GM12878 (cell line): Measurements from ENCODE around the gene GAL3ST2. TPM values are rescaled to one million over a fixed set of nuclear protein-coding genes. Genes with fewer than 3 reads are reported as not detected.

Source experiments
- ATAC-seq: fragments of 200-7000 bp; cut with Tn5 transposase; 3 replicates; pipeline ENCODE4 v1.9.1; 2020; ENCODE audit warnings: mild to moderate bottlenecking, moderate library complexity
- BruUV-seq: library from RNA; stranded (reverse); fragments of 400-500 nt; replicated peaks from 2 replicates; lab custom pipeline; 2021; lab: Mats Ljungman, UMichigan
- CTCF ChIA-PET: fragments of 300-600 bp; sonication (Branson Sonifier 250); formaldehyde crosslinking; extraction: SDS; loops from one replicate; lab custom pipeline; 2021; ENCODE audit warnings: inconsistent platforms; lab: Yijun Ruan, JAX
- POLR2A ChIA-PET: fragments of 350-600 bp; formaldehyde crosslinking; extraction: SDS; loops from one replicate; lab custom pipeline; 2021; ENCODE audit warnings: inconsistent platforms; lab: Charles Lee
- RAD21 ChIA-PET: fragments of 300-600 bp; sonication (Branson Sonifier 250); formaldehyde crosslinking; loops from one replicate; lab custom pipeline; 2023; ENCODE audit warnings: antibody characterized with exemption; ENCODE audit not compliant: unreplicated experiment; lab: Charles Lee
- SMC1A ChIA-PET: fragments of 300-600 bp; sonication (Branson Sonifier 250); formaldehyde crosslinking; loops from one replicate; lab custom pipeline; 2023; ENCODE audit not compliant: unreplicated experiment, uncharacterized antibody; lab: Charles Lee
- DNase-seq: peaks from one replicate; pipeline ENCODE4 v3.0.0-alpha.2; 2011; ENCODE audit warnings: low read depth, low spot score
- FAIRE-seq: peaks from 3 replicates; lab custom pipeline; 2011; peaks lifted over from hg19 to GRCh38; lab: Jason Lieb, UNC
- H2AFZ ChIP-seq: 2 replicates; pipeline ENCODE4 v1.6.0; 2011; ENCODE audit warnings: low read depth, low read length, control low read depth; ENCODE audit not compliant: control insufficient read depth
- H3K27ac ChIP-seq: 2 replicates; pipeline ENCODE4 v1.5.1; 2011; ENCODE audit warnings: control low read depth; ENCODE audit not compliant: control insufficient read depth, insufficient read depth
- H3K27me3 ChIP-seq, 2 experiments: replicated peaks in 1 of 2; 2 replicates each; pipeline versions ENCODE4 v1.6.0 to v1.6.1; 2011; ENCODE audit warnings: low read length in 1 of 2; ENCODE audit not compliant: control insufficient read depth in 2 of 2, insufficient read depth in 2 of 2
- H3K36me3 ChIP-seq, 2 experiments: 2 replicates each; pipeline ENCODE4 v1.5.1; 2011; ENCODE audit warnings: low read length in 1 of 2; ENCODE audit not compliant: control insufficient read depth in 2 of 2, insufficient read depth in 2 of 2
- H3K4me1 ChIP-seq: 2 replicates; pipeline ENCODE4 v1.6.1; 2011; ENCODE audit warnings: mild to moderate bottlenecking, low read length, moderate library complexity, mixed read lengths; ENCODE audit not compliant: control insufficient read depth, insufficient read depth
- H3K4me2 ChIP-seq: 2 replicates; pipeline ENCODE4 v1.6.0; 2011; ENCODE audit warnings: control low read depth; ENCODE audit not compliant: control insufficient read depth, insufficient read depth
- H3K4me3 ChIP-seq: fragments of 200-600 bp; sonication (generic); 2 replicates; pipeline ENCODE4 v1.5.1; 2016
- H3K79me2 ChIP-seq: 2 replicates; pipeline ENCODE4 v1.6.0; 2011; ENCODE audit warnings: low read length; ENCODE audit not compliant: control insufficient read depth, insufficient read depth
- H3K9ac ChIP-seq: 2 replicates; pipeline ENCODE4 v1.8.0; 2011; ENCODE audit warnings: low read length, control low read depth, mixed read lengths; ENCODE audit not compliant: control insufficient read depth, insufficient read depth
- H3K9me3 ChIP-seq: replicated peaks from 3 replicates; pipeline ENCODE4 v1.5.1; 2011; ENCODE audit warnings: mild to moderate bottlenecking, low read length; ENCODE audit not compliant: control insufficient read depth, insufficient read depth
- H4K20me1 ChIP-seq: 2 replicates; pipeline ENCODE4 v1.6.0; 2011; ENCODE audit not compliant: control insufficient read depth, insufficient read depth
- KAT2A ChIP-seq: conservative IDR thresholded peaks from 2 replicates; pipeline ENCODE4 v1.6.1; 2011; ENCODE audit warnings: low read depth, low read length; ENCODE audit not compliant: control insufficient read depth
- TBL1XR1 ChIP-seq: IDR thresholded peaks from 2 replicates; pipeline ENCODE4 v1.6.1; 2012; ENCODE audit warnings: low read depth, low read length, improper control_type of control experiment
- WGBS: methylation state at CpG from one replicate; pipeline ENCODE4 v1.1.6; 2016; ENCODE audit warnings: low lambda C conversion rate; ENCODE audit not compliant: insufficient replicate concordance, insufficient coverage; ENCODE audit errors: missing lambda C conversion rate; 5-methylcytosine and 5-hydroxymethylcytosine counted together
- in situ Hi-C: fragments of 300-500 bp; cut with MboI; formaldehyde crosslinking; loops from 9 replicates; pipeline ENCODE4 v1.14.3; 2018; ENCODE audit warnings: mixed read lengths
- intact Hi-C: fragments of 100-400 bp; cut with micrococcal nuclease; formaldehyde crosslinking; loops from one replicate; pipeline ENCODE4 v1.14.2; 2022; ENCODE audit not compliant: unreplicated experiment
- polyA plus RNA-seq, 11 experiments: library from polyadenylated mRNA; depleted of rRNA in 4 of 11; unstranded in 6 of 11; stranded (reverse) in 5 of 11; fragments of >200 nt; fragmentation: Nextera tagmentation in 4 of 11; fragmentation: Illumina TruSeq in 1 of 11; extraction: Ambion mirVana in 4 of 11; extraction: Trizol in 1 of 11; gene quantifications; 1 replicate in 1 of 11; 2 replicates in 10 of 11; pipeline versions ENCODE4 v1.2.1 to v1.2.3, GENCODE V29; 2011 to 2016; ENCODE audit warnings: inconsistent platforms in 2 of 11, missing spikeins in 2 of 11, low read depth in 1 of 11
- total RNA-seq, 4 experiments: library from RNA; depleted of rRNA in 3 of 4; stranded (reverse); fragments of >200 nt in 3 of 4; fragmentation: Illumina TruSeq in 1 of 4; extraction: Trizol in 1 of 4; gene quantifications; 2 replicates each; pipeline versions ENCODE4 v1.2.1 to v1.2.3, GENCODE V29; 2013 to 2021
- TF ChIP-seq, protein P1 (sequence below), 3 experiments: IDR thresholded peaks in 2 of 3; conservative IDR thresholded peaks in 1 of 3; 2 replicates each; pipeline ENCODE4 v1.5.1; 2011; ENCODE audit warnings: low read depth in 3 of 3, low read length in 3 of 3, mild to moderate bottlenecking in 3 of 3, control low read depth in 2 of 3, moderate library complexity in 2 of 3, inconsistent platforms in 1 of 3, mixed read lengths in 1 of 3; ENCODE audit not compliant: control insufficient read depth in 2 of 3, insufficient read depth in 1 of 3; ENCODE audit errors: extremely low read depth in 1 of 3

Gene GAL3ST2
- total and polyA plus RNA-seq, 10 of the 15 experiments (the other 5 are each of a cell fraction or from before 2014, with no cell fraction given): 0.09 to 0.36 (median 0.11) TPM; not detected in 7

DNA sequence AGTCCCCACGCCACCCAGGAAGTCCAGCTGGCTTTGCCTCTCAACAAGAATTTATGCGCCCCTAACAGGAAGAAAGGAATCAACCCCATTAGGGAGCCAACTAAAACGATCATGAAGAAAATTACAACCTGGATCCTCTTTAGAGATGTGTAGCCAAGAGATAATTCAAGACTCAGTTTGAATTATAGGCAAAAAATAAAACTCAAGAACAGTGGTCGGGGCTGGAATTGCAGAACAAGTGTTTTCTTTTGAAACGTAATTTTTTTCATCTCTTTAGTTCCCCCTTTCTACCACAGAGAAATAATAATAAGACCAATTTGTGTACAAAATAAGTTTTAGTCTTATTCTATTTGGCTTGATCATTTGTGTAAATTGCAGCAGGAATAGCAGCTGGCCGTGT is 59.7 kb downstream of the GAL3ST2 start:
- Histone ChIP-seq H3K36me3 (no peaks in the 10 kb centered on the region), H3K4me1 (no peaks in the 10 kb centered on the region), H3K4me2 (no peak overlapping the region), H3K27ac (no peak overlapping the region), H3K9ac (no peak overlapping the region), H3K79me2 (no peaks in the 10 kb centered on the region), H3K4me3 (no peak overlapping the region), H4K20me1 (no peaks in the 10 kb centered on the region), H3K27me3 (0 out of 4 replicates have a peak, but pooled peaks cover 0 to 1% of the 10 kb centered on the region in 2 experiments), H2AFZ (no peak overlapping the region), H3K9me3 (no peaks in the 10 kb centered on the region; the same call in 2 of the 3 replicates)
- RAD21 ChIA-PET: no interaction called here
- ATAC-seq (no peak), FAIRE-seq (no peak), DNase-seq (no peak)
- WGBS: 38% methylated on average over 6 of the region's 6 CpGs
- CTCF ChIA-PET: no interaction called here
- POLR2A ChIA-PET: interaction anchor here (0.6 to 0.9 kb wide), 2 partner anchors 33 to 129 kb away, joined by 3 to 6 read pairs; no protein-coding TSS in a partner anchor
- in situ Hi-C loops (no loop called here), intact Hi-C loops (no loop called here)
- no TSS peak for BruUV-seq
- TF ChIP-seq TBL1XR1 (no peak), KAT2A (no peak)
- TF ChIP-seq, protein P1, sequence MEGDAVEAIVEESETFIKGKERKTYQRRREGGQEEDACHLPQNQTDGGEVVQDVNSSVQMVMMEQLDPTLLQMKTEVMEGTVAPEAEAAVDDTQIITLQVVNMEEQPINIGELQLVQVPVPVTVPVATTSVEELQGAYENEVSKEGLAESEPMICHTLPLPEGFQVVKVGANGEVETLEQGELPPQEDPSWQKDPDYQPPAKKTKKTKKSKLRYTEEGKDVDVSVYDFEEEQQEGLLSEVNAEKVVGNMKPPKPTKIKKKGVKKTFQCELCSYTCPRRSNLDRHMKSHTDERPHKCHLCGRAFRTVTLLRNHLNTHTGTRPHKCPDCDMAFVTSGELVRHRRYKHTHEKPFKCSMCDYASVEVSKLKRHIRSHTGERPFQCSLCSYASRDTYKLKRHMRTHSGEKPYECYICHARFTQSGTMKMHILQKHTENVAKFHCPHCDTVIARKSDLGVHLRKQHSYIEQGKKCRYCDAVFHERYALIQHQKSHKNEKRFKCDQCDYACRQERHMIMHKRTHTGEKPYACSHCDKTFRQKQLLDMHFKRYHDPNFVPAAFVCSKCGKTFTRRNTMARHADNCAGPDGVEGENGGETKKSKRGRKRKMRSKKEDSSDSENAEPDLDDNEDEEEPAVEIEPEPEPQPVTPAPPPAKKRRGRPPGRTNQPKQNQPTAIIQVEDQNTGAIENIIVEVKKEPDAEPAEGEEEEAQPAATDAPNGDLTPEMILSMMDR (IDR thresholded peaks at IDR 0.05 in 2 of 3, conservative IDR thresholded peaks at IDR 0.05 in 1 of 3; ENCODE audit: control insufficient read depth in 2 of 3, extremely low read depth in 1 of 3, insufficient read depth in 1 of 3, low read depth in 3 of 3, low read length in 3 of 3): no peak
- SMC1A ChIA-PET: interaction anchor here (1.4 kb wide), 1 partner anchor 18 kb away, joined by 3 read pairs; no protein-coding TSS in a partner anchor
